Testis (tissue), 2 donors: ENCODE results near the gene C13orf42.

ENCODE experiments used
- POLR2A ChIP-seq: fragments of 450-650 bp; IDR thresholded peaks from one replicate; pipeline ENCODE4 v1.6.1; 2017; ENCODE audit warnings: antibody characterized with exemption, mild to moderate bottlenecking, moderate library complexity
- TF ChIP-seq, protein P1 (sequence below), 3 experiments: fragments of 450-650 bp in 2 of 3; fragments of 200-600 bp in 1 of 3; sonication (generic) in 1 of 3; IDR thresholded peaks; one replicate each; pipeline ENCODE4 v1.5.1; 2016 to 2019; ENCODE audit warnings: antibody characterized with exemption in 3 of 3, mild to moderate bottlenecking in 2 of 3, moderate library complexity in 1 of 3

- TF ChIP-seq, protein P1, sequence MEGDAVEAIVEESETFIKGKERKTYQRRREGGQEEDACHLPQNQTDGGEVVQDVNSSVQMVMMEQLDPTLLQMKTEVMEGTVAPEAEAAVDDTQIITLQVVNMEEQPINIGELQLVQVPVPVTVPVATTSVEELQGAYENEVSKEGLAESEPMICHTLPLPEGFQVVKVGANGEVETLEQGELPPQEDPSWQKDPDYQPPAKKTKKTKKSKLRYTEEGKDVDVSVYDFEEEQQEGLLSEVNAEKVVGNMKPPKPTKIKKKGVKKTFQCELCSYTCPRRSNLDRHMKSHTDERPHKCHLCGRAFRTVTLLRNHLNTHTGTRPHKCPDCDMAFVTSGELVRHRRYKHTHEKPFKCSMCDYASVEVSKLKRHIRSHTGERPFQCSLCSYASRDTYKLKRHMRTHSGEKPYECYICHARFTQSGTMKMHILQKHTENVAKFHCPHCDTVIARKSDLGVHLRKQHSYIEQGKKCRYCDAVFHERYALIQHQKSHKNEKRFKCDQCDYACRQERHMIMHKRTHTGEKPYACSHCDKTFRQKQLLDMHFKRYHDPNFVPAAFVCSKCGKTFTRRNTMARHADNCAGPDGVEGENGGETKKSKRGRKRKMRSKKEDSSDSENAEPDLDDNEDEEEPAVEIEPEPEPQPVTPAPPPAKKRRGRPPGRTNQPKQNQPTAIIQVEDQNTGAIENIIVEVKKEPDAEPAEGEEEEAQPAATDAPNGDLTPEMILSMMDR (IDR thresholded peaks at IDR 0.05) = no peak
- TF ChIP-seq POLR2A = no peak
These were observed 63.0 kb downstream of the C13orf42 start for GRCh38 chr13:51048166-51048461.
